OCI-M1 (cell line): ENCODE measurements around the gene CEP120.
A peak's percentile ranks its signal among the peaks of the same experiment; 100 is the strongest.
"Not testable (repeated sequence)": the region's sequence is repeated elsewhere in the genome, so short reads cannot be mapped to it uniquely, and the experiment has no call there.

ENCODE experiments used
- DNase-seq: peaks from one replicate; lab custom pipeline; 2025; lab: John Stamatoyannopoulos, UW

Gene CEP120

DNA sequence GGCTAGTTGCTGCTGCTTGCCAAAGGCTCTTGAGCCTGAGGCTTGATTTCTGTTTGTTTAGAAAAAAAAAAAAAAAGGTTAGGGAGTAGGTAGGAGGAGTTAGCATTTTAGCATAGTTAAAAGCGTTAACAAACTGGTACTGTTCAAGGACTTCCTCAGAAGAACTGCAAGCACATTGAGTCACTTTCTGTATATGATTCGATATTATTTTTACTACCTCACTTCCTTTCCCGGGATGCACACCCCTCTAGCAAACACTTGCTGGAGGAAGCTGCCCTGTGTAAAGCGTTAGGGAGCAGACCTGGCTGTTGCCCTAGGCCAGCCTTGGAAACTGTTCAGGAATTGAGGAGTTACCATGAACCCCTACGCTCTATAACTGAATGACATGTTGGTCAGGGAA lies 15.7 kb upstream of the CEP120 start:
- DNase-seq: no peak

DNA sequence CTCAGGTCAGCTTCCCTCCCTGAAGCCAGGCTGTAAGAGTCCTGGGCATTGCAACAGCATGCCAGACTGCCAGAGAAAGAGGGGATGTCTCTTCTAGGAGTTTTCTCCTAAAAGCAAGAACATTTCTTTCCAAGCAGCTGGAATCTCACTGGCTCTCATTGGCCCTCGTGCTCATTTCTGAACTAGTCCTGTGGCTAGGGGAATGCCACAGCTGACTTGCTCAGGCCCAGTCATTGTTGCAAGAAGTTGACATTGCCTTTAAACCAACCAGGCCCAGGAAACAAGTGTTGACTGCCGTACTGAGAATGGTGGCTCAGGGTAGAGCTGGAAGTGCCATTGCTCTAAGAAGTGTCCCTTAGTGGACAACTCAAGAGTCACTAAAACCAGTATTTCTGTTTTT lies 15.0 kb upstream of the CEP120 start:
- no peak for DNase-seq

GRCh38 chr5:123436201-123436600 lies 13.0 kb upstream of the CEP120 start:
- DNase-seq: no peak

- DNase-seq: no peak
These were observed 11.6 kb upstream of the CEP120 start for GRCh38 chr5:123434796-123435195.

DNA sequence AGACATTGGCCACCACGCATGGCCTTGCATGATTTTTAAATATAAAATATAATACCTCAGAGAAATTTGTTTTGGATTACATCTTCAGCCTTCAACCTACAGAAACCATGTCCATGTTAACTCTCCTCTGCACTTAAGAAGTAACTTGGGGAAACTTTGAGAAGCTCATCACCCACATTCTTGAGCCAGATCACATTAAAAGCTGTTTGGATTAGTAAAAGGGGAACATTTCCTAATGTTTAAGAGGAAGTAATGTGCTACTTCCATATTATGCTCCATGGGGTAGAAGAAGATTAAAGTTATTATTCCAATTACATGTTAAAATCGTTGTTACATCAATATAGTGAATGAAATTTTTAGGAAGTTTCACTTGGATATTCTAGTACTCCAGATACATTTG lies 10.4 kb upstream of the CEP120 start:
- no peak for DNase-seq

- DNase-seq: not testable (repeated sequence)
These were observed 7.2 kb upstream of the CEP120 start for GRCh38 chr5:123430441-123430840.

- peak; percentile 22 for DNase-seq
These were observed 6.8 kb upstream of the CEP120 start for GRCh38 chr5:123429993-123430392.

- DNase-seq: no peak
These were observed 6.2 kb upstream of the CEP120 start for GRCh38 chr5:123429221-123429954.

- DNase-seq: no peak
These were observed 5.5 kb upstream of the CEP120 start for GRCh38 chr5:123428521-123429220.

DNA sequence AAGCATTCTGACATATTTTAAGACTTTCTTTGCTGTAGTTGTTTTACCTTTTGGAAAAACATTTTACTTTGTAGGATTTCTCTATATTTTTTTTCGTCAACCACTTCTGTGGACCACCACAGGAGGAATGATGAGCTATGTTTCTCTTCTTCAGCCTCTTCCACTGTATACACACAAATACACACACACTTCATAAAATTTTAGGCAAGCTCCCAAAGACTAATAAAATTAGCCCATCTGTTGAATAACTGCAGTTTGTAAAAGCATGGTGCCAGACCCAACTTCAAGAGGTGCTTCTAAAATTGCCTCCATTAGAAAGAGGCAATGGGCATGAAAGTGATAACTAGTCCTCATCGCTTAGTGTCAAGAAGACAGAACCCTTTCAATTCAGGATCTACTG lies 4.1 kb upstream of the CEP120 start:
- no peak for DNase-seq

GRCh38 chr5:123425431-123425830 lies 2.2 kb upstream of the CEP120 start:
- no peak for DNase-seq

- DNase-seq: no peak
These were observed 548 bp downstream of the CEP120 start for GRCh38 chr5:123422433-123423277.

- no peak for DNase-seq
These were observed 1.4 kb downstream of the CEP120 start for GRCh38 chr5:123421773-123422172.

GRCh38 chr5:123414974-123415373 lies 8.2 kb downstream of the CEP120 start:
- no peak for DNase-seq

DNA sequence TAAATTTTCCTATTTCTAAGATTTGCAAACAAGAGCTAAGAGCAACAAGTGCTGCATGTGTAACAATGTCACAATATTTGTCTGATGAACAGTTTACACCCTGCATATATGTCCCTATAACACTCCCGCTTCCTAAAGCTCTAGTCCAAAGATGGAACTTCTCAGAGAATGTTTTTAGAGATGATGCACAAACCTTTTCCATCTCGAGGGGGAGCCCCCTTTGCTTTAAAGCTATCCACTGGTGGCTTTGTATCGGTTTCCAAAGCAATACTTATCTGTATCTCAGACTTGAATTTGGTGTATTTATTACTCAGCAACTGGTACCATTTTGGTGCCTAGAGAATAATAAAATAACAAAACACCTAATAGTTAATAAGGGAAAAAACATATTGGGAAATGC lies 11.0 kb downstream of the CEP120 start:
- DNase-seq: no peak

- not testable (repeated sequence) for DNase-seq
These were observed 21.2 kb downstream of the CEP120 start for GRCh38 chr5:123401999-123402398.

- DNase-seq: no peak
These were observed 21.9 kb downstream of the CEP120 start for GRCh38 chr5:123401320-123401719.

DNA sequence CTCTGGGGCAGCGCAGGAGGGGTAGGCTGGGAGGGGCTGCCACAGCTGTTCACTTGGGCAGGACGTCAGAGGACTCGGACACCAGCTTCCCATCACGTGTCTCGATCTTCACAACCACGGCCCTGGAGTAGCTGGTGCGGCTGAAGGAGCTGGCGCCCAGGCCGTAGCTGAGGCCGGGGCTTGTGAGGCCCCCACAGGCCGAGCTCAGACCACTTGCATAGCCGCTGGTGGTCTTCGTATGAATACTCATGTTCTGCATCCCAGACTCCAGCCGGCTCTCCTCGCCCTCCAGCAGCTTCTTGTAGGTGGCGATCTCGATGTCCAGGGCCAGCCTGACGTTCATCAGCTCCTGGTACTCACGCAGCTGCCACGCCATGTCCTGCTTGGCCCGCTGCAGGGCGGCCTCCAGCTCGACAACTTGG lies 22.3 kb downstream of the CEP120 start:
- not testable (repeated sequence) for DNase-seq

- no peak for DNase-seq
These were observed 25.0 kb downstream of the CEP120 start for GRCh38 chr5:123398058-123398733.

- no peak for DNase-seq
These were observed 25.7 kb downstream of the CEP120 start for GRCh38 chr5:123397538-123397937.

GRCh38 chr5:123391009-123391408 lies 32.2 kb downstream of the CEP120 start:
- no peak for DNase-seq

GRCh38 chr5:123389794-123390193 lies 33.4 kb downstream of the CEP120 start:
- DNase-seq: no peak
